Germinal center (tissue), 1 donor: ENCODE measurements around the gene MYOM1.
A peak's percentile ranks its signal among the peaks of the same experiment; 100 is the strongest.

Source experiments
- DNase-seq: peaks from one replicate; pipeline ENCODE4 v3.0.0; 2012; ENCODE audit warnings: mixed read lengths, low spot score

The MYOM1 gene

DNA sequence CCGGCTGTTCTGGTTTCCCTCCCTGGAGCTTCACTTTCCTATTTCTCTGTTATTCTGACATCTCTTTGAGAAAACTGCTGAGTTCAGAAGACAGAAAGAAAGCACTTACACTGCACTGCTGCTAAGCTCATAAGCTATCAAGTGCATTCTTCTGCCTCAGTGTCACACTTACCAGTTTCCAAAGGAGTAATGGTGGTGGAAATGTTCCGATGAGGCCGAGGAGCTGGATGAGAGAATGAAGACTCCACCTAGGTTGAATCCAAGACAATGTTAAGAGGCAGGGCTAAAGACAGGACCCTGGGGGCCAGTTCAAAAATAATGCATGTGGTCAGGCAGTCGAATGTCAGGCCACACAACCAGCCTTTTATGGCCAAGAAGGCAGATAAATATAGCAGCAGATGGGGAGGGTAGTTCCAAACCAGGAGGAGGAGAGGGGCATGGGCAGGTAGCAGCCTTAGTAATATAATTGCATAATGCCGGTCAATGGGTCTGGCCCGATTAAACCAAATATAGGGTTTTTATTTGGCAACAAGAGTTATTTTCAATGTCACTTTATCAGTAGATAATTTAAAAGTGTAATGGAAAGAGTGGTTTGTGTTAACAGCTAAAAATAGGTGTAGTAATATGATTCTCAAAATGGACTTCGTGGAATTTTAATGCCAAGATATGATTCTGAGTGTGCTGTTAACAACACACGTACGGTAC is at the start of gene MYOM1:
TSS of gene MYOM1 (minus strand) at position 338 of the 705 bp plus-strand sequence. CDS start 4,745 bp downstream, outside the sequence.
- no peak for DNase-seq

GRCh38 chr18:3269241-3269913 is 49.6 kb upstream of the MYOM1 start:
- no peak for DNase-seq

DNA sequence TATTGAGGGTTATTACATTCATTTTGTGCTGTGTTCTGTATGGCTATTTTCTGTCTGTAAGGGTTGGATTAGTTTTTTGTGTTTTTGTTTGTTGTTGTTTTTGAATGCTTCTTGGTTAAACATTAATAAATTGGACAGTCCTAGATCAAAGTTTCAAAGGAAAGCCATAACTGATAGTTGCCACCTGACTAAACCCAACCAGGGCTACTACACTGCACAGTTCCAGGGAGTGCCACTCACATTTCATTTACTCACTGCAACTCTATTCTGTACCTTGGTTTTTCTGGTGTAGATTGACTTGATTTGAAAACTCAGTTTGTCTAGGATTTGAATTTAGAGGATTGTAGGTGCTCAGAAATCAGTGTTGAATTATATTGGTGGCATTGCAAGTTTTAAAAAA is 48.5 kb upstream of the MYOM1 start:
- no peak for DNase-seq

DNA sequence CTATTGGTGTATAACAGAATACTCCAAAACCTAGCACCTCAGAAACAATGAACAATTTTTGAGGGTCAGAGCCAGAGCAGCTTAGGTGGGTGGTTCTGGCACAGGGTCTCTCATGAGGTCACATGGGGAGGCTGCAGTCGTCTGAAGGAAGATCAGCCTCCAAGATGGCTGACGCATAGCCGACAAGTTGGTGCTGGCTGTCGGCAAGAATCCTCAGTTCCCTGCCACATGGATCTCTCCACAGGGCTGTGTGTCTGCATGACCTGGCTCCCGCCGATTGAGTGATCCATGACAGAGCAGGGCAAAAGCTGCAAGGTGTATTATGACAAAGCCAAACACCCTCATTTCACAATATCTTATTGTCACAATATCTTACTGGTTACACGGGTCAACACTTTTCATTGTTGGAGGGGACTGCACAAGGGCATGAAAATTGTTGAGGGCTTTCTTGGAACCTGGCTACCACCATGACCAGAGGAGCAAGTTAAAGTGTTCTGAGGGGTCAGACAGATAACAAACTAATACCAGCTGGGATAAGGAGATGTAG is 46.4 kb upstream of the MYOM1 start:
- DNase-seq: no peak

DNA sequence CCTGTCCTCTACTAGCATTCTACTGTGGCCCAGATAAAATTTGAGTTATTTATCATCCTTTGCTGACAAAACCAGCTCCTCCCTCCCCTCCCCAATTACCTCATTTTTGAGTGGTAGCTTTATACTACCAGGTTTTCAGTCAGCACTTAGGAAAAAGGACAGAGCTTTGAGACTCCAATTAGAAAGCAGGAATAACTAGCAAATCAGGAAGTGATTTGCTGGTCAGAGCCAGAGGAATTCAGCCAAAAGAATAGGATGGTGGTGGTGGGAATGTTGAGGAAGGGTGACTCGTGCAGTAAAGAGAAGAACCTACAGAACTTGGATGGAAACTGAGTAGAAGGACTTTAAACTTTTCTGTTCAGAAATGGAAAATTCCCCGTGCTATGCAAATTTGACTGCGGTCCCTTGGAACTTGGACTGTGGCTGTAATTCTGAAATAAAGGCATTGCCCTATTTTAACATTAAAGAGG is 45.8 kb upstream of the MYOM1 start:
- DNase-seq: no peak

DNA sequence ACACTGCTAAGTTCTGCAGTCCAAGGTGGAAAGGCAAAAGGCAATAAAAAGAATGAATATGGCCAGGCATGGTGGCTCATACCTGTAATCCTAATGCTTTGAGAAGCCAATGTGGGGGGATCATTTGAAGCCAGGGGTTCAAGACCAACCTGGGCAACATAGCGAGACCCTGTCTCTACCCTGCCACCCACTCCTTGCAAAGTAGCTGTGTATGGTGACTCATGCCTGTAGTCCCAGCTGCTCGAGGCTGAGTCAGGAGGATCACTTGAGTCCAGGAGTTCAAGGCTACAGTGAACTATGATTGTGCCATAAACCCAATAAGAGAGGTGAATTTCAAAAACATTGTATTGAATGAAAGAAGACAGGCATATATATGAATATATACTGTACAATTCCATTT is 44.6 kb upstream of the MYOM1 start:
- no peak for DNase-seq

DNA sequence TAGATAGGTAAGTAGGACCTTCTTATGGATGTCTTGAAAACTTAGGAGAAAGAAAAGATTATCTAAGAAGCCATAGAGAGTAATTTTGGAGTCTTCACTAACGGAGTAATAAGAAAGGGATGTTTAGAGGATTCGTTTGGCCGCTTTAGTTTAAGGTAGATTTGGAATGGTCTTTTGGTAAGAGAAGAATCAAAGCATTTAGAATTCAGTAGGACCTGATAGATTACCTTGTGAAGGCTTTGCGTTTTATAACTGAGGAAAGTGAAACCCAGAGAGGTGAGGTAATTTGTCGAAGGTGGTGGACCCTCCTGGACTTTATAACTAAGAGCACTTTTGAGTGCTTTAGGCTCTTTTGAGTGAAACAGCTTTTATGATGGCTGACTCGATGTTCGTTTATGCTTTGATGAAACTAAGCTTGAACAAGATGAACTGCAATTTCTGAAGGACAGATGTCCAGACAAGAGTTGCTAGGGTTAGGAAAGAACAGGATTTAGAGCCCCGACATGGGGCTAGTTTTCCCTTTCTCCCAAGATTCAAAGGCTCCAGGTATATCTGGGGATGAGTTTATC is 43.4 kb upstream of the MYOM1 start:
- DNase-seq: no peak

DNA sequence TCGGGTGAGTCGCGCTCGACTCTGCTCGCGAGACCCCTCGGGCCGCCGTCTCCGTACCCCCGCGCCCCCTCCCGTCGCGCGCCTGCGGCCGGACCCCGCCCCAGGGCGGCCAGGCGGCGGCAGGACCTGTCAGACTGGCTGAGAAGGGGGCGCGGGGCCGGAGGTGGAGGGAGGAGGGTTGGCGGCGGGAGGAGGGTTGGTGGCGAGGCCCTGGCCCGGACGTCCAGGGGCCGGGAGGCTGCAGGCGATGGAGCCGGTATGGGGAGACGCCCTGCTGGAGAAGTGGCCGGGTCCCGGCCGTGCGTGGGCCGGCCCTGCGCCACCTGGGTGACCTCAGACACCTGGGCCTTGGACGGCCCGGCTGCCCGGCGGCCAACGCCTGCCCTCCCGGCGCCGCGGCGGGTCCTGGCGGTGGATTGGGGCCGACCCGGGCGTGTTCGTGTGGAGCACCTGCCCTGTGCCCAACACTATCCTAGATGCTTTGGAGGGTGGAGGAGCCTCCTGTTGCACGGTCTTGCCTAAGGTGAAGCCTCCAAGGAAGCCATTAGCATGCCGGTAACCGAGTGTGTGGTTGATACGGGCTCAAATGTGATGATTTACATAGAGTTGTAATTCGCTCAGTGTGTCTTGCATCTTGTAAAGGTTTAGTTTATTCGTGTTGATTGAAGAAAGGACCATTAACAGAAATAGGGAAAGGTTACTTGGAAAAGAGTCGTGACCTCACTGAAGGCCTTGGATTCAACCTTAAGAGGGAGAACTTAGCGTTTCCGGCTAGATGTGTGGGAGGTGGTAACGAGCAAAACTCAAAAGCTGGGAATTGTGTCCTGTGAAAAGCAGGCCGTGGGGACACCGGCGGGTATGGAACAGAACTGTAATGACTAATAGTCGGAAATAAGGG is 42.7 kb upstream of the MYOM1 start:
- DNase-seq: peak; percentile 23

DNA sequence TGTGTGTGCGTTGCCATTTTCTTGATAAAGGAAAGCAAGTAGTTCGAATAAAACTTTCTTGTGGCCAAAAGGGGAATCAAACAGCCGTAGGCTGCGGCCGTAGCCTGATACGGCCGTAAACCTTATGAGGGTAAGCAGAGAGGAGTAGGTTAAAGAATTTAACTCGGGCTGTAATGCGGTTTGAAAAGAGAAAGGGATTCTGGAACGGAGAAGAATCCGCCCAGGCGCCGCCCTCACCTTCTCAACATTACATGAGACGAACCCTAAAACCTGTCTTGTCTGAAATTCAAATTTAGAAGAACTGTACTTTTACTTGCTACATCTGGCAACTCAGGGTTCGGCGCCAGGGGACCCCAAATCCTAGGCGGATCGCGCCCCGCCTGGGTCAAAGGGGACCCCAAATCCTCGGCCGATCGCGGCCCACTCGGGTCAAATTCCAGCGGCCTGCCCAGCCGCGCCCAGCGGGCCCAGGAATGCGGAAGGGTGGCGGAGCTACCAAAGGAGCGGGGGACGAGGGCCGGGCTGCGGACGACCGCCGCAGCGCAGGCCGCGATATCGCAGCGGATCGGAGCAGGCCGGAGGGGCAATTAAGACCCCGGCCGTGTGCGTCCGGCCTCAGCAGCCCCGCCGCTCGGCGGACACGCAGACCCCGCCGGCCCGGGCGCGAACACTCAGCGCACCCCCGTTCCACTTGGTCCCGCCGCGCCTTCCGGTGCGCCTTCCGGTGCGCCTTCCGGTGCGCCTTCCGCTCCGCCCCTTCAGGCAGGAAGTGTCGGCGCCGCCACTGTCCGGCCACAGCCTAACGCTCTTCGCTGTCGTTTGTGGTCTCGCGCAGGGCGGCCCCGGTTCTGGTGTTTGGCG is 41.8 kb upstream of the MYOM1 start, which contains the start of gene MYL12B:
TSS of gene MYL12B (plus strand) at position 761 of the 861 bp plus-strand sequence. CDS start 10,766 bp downstream, outside the sequence.
- peak; percentile 72 for DNase-seq

GRCh38 chr18:3260995-3261372 is 41.2 kb upstream of the MYOM1 start:
- DNase-seq: no peak

DNA sequence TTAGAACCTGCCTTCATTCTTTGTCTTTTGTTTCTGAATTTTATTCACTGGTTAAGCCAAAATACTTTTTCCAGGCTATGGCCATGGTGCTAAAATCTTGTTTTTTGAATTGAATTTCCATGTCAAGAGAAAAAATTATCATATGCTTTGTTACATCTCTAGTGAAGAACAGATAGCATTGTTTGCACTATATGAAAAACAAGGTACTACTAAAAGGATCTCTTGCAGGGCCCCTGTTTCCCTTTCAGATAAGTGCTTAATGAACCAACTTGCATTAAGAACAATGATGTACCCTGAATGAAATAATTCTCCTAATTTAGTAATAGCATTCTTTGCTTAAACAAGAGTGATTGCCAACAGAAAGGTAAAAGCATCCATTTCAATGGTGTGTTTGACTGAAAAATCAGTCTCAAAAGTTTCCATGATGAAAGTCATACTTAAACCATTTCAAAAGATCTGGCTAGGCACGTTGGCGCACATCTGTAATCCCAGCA is 37.9 kb upstream of the MYOM1 start:
- no peak for DNase-seq

DNA sequence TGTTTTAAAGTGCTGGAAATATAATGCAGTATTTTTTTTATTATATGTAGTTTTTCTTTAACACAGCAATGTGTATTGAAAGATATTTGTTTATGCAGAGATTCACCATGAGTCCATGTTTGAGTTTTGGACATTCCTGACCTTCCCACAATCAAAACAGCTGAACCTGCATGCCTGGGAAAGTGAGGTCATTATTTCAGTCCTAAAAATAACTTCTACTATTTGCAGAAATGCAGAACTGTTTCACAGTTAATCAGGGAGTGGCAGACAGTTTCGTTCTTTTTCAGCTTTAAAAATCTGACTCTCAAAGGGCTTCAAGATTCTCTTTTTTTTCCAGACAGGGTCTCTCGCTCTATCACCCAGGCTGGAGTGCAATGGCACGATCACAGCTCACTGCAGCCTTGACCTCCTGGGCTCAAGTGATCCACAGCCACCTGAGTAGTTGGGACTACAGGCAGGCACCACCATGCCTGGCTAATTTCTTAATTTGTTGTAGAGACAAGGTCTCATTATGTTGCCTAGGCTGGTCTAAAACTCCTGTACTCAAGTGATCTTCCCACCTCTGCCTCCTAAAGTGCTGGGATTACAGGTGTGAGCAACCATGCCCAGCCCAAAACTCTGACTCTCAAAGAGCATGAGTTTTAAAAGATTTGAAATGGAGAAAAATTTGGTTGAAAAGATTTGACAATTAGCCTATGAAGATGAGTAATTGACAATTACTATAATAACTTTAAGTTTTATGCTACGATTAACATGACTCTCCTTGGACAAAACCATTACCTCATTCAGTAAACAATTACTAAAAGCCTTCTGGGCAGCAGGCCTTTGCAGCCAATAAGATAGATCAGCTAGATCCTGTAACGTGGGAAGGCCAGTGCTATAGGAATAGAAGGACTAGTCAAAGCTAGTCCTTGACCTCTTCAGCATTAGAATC is 37.2 kb upstream of the MYOM1 start:
- no peak for DNase-seq

GRCh38 chr18:3255611-3256165 is 35.9 kb upstream of the MYOM1 start:
- no peak for DNase-seq

GRCh38 chr18:3254725-3255124 is 35.0 kb upstream of the MYOM1 start:
- DNase-seq: no peak

DNA sequence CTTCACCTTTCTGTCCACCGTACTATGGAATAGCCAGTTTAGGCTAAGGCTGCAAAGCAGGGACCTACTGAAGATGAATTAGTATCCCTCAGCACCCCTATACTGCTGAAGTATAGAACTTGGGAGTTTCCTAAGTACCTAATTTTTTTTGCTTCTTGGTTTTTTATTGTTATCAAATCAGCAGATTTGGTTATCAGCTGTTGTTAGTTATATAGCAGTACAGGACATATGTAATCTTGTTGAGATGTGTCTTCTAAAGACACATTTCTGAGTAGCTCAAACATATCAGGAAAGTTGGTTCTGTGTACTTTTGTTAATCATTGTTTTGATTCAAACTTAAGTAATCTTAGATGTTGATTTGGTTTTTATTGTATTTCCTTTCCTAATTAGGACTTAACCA is 33.1 kb upstream of the MYOM1 start:
- DNase-seq: no peak

- DNase-seq: no peak
Measured at GRCh38 chr18:3251963-3252277, 32.2 kb upstream of the MYOM1 start.

DNA sequence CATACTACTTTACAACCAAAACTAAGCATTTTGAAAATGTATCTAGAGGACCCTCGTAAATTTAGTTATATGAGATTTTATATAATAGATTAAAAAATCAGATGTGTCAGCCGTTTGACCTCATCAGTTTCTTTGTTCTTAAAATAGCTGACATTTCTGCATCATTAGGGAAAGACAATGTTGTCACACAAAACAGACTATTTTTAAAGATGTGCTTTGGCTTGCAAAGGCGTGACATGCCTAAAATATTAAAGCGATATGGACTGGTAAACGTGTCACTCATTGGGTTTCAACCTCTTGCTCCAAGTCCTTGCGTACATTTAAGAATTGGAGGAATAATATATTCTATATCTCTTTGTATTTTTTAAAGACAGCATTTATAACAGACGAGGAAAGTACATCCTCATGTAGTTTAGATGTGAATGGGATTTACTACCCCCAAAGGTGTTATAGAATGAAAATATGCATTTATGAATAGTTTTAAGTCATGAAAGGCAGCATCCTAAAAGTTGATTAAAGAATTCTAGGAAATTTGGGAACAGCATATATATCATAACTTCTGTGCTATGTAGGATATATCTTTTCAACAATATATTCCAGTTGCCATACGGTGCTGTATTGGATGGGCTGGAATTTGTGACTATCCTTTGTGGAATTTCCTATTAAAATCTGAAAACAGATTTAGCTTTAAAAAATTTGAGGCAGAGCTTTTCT is 31.6 kb upstream of the MYOM1 start:
- no peak for DNase-seq

GRCh38 chr18:3250237-3251107 is 30.7 kb upstream of the MYOM1 start:
- no peak for DNase-seq
